Body of pancreas (tissue), 4 donors: ENCODE results near the gene THUMPD3. TPM values are rescaled to one million over a fixed set of nuclear protein-coding genes. Genes with fewer than 3 reads are reported as not detected.
A peak's percentile ranks its signal among the peaks of the same experiment; 100 is the strongest.

Experiments used
- ATAC-seq: fragments of 150-250 bp; one replicate; pipeline ENCODE4 v1.9.1; 2016
- DNase-seq, 4 donors: peaks; one replicate each; pipeline ENCODE4 v3.0.0-alpha.2; 2019
- H3K27ac ChIP-seq, 4 donors: fragments of 200-600 bp; sonication (generic); 1 replicate in 3 of 4; 2 replicates in 1 of 4; pipeline versions ENCODE4 v1.5.1 to v1.6.1; 2016 to 2019; ENCODE audit warnings: mild to moderate bottlenecking in 1 of 4, mixed read lengths in 1 of 4, moderate library complexity in 1 of 4
- H3K27me3 ChIP-seq, 2 donors: fragments of 200-600 bp; sonication (generic); one replicate each; pipeline ENCODE4 v1.6.0; 2016; ENCODE audit warnings: mild to moderate bottlenecking in 1 of 2
- H3K36me3 ChIP-seq, 2 donors: fragments of 200-600 bp; sonication (generic); replicated peaks in 1 of 2; 2 replicates each; pipeline ENCODE4 v1.5.1; 2016; ENCODE audit warnings: low read depth in 2 of 2; ENCODE audit not compliant: insufficient read depth in 1 of 2
- H3K4me1 ChIP-seq: fragments of 200-600 bp; sonication (generic); one replicate; pipeline ENCODE4 v1.6.0; 2016
- H3K4me3 ChIP-seq, 2 donors: fragments of 200-600 bp; sonication (generic); 1 replicate in 1 of 2; 2 replicates in 1 of 2; pipeline ENCODE4 v1.5.1; 2016 to 2019
- H3K9me3 ChIP-seq, 3 donors: fragments of 200-600 bp; sonication (generic); 1 replicate in 2 of 3; 2 replicates in 1 of 3; pipeline ENCODE4 v1.5.1; 2016
- POLR2A ChIP-seq, 3 donors: fragments of 450-650 bp; IDR thresholded peaks; one replicate each; pipeline ENCODE4 v1.6.1; 2016; ENCODE audit warnings: antibody characterized with exemption in 3 of 3, mild to moderate bottlenecking in 2 of 3
- WGBS, 2 donors: methylation state at CpG; one replicate each; pipeline ENCODE4 v1.1.5; 2017; 5-methylcytosine and 5-hydroxymethylcytosine counted together
- intact Hi-C: fragments of 100-400 bp; cut with DNase I; formaldehyde crosslinking; loops from one replicate; pipeline ENCODE4 v1.15.1; 2023
- total RNA-seq, 2 donors: library from RNA; depleted of rRNA; stranded (reverse); fragments of >200 nt; gene quantifications; one replicate each; pipeline ENCODE4 v1.1.0, GENCODE V29; 2016
- TF ChIP-seq, protein P1 (sequence below), 7 experiments: fragments of 450-650 bp in 4 of 7; fragments of 200-600 bp in 3 of 7; sonication (generic) in 3 of 7; IDR thresholded peaks; one replicate each; pipeline ENCODE4 v1.5.1; 2016 to 2019; ENCODE audit warnings: antibody characterized with exemption in 7 of 7

The THUMPD3 gene
- total RNA-seq, 2 donors from 2014 or later: 16.1 to 27.0 TPM

DNA sequence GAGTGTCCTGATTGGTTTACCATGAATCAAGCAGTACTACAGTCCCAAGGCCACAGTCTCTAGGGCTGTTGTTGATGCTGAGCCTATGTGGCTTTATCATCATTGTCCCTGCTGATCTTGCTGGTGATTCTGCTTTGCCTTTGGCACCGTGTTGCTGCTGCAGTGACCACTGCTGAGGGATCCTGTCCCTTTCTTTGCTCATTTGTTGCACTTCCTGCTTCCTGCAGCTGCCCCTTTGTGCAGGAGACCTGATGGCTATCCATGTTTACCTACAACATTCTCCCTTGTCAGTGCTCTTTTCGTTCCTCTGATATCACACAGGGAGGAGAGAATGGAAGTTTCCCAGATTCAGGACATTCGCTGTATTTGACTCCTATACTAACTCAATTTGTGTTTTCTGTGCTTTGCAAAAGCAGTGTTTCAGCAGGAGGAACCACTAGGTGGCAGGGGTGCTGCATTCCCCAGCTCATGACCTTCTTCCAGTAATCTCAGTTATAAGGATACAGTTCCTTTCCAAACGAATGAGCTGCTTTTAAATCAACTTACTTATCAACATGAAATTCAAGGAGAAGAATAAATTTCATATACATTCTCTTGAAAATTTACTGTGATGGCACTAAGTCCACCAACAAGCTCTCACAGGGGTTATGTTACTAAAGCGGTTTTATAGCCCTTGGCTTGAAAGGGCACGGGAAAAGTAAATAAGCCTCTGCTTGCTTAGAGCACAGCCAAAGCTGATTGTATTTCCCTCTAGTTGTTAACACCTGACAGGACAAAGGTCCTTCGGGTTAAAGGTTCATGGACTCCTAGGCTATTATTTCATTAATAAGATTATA is 9.7 kb upstream of the THUMPD3 start:
- Histone ChIP-seq H3K4me3 (no peak overlapping the region), H3K4me1 (peaks cover 25% of the 10 kb centered on the region), H3K9me3 (no peaks in the 10 kb centered on the region), H3K36me3 (no peaks in the 10 kb centered on the region), H3K27me3 (no peaks in the 10 kb centered on the region), H3K27ac (peak overlapping the region in 3 of 4 donors; percentile 51 to 69 (median 58))
- ATAC-seq (peak; percentile 88), DNase-seq (peak; percentile 69 to 80 (median 74))
- intact Hi-C loops: no loop called here
- no peak for TF ChIP-seq POLR2A (IDR thresholded peaks at IDR 0.05)
- TF ChIP-seq, protein P1, sequence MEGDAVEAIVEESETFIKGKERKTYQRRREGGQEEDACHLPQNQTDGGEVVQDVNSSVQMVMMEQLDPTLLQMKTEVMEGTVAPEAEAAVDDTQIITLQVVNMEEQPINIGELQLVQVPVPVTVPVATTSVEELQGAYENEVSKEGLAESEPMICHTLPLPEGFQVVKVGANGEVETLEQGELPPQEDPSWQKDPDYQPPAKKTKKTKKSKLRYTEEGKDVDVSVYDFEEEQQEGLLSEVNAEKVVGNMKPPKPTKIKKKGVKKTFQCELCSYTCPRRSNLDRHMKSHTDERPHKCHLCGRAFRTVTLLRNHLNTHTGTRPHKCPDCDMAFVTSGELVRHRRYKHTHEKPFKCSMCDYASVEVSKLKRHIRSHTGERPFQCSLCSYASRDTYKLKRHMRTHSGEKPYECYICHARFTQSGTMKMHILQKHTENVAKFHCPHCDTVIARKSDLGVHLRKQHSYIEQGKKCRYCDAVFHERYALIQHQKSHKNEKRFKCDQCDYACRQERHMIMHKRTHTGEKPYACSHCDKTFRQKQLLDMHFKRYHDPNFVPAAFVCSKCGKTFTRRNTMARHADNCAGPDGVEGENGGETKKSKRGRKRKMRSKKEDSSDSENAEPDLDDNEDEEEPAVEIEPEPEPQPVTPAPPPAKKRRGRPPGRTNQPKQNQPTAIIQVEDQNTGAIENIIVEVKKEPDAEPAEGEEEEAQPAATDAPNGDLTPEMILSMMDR (IDR thresholded peaks at IDR 0.05): peak; percentile 79 to 92 (median 88)
- 3 to 6% methylated on average over 7 of the region's 7 CpGs for WGBS, 2 donors

DNA sequence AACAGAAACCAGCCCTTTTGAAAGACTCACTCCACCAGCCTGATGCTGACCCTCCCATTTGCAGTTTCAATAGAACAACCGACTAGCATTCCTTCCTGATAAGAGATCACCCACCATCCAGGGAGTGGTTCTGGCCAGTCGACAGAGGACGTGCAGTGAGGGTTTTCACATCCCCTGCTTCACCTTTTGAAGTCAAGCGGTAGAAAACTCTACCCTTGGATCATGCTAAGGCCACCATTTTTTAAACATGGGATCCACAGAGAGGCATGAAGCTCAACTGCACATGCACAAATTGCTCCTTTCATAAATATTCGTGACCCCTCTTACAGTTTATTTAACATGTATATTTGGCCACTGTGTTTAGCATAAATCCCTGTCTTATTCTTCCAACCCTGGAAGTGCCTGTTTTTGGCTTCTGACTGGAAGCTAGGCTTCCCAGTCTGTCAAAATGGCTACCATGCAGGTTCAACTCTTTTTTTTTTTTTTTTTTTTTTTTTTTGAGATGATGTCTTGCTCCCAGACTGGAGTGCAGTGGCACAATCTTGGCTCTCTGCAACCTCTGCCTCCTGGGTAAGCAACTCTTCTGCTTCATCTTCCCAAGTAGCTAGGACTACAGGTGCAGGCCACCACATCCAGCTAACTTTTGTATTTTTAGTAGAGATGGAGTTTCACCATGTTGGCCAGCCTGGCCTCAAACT is 1.0 kb upstream of the THUMPD3 start:
- Histone ChIP-seq H3K9me3 (no peaks in the 10 kb centered on the region), H3K27ac (peak overlapping the region in 1 of 4 donors; percentile 92), H3K36me3 (peaks cover 0 to under 1% of the 10 kb centered on the region in 2 donors), H3K4me3 (no peak overlapping the region), H3K27me3 (no peaks in the 10 kb centered on the region), H3K4me1 (peaks cover 13% of the 10 kb centered on the region)
- WGBS, 2 donors: 63 to 85% methylated on average over 5 of the region's 5 CpGs
- TF ChIP-seq, protein P1 (IDR thresholded peaks at IDR 0.05): no peak
- TF ChIP-seq POLR2A (IDR thresholded peaks at IDR 0.05): no peak
- ATAC-seq (no peak), DNase-seq (no peak)
- intact Hi-C loops: no loop called here

DNA sequence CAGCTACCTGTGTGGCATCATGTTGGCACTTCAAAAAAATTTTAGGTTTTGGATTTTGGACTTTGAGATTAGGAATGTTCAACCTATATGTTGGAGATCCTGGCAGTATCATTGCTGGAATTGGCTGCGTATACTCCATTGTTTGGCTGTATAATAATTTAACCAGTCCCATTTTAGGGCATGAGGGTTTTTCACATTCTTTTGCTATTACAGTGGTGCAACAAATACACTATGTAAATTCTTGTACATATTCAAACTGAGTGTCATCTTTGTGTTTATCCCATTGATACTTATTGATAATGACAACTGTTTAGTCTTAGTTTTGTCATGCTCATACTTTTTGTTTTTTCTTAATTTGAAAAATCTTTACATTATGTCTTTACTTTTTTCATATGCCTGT is 6.7 kb downstream of the THUMPD3 start:
- 89% methylated on average over 1 of the region's 1 CpG for WGBS, 2 donors
- TF ChIP-seq, protein P1 (IDR thresholded peaks at IDR 0.05): no peak
- TF ChIP-seq POLR2A (IDR thresholded peaks at IDR 0.05): no peak
- H3K27ac ChIP-seq: no peak overlapping the region
- no peak for DNase-seq
- no peaks in the 10 kb centered on the region for H3K9me3 ChIP-seq
- H3K27me3 ChIP-seq: no peaks in the 10 kb centered on the region
- H3K4me1 ChIP-seq: no peaks in the 10 kb centered on the region
- peaks cover 0 to 35% of the 10 kb centered on the region in 2 donors for H3K36me3 ChIP-seq
- ATAC-seq: no peak
- H3K4me3 ChIP-seq: no peak overlapping the region
- intact Hi-C loops: no loop called here

DNA sequence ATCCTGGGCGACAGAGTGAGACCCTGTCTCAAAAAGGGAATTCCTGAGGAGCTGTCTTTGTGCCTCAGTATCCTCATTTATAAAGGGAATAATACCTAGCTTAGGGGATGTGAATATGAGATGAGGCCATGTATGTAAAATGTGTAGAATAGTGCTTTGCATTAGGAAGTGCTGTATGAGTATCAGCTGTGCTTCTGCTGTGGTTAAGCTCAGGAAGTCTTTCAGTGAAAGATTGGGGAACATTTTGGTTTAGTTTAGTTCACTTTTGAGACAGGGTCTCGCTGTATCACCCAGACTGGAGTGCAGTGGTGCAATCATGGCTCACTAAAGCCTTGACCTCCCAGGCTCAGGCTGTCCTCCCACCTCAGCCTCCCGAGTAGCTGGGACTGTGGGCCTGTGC is 10.6 kb downstream of the THUMPD3 start:
- DNase-seq: no peak
- no peaks in the 10 kb centered on the region for H3K4me1 ChIP-seq
- H3K9me3 ChIP-seq: no peaks in the 10 kb centered on the region
- 89 to 93% methylated on average over 3 of the region's 3 CpGs for WGBS, 2 donors
- H3K36me3 ChIP-seq: peaks cover 9 to 36% of the 10 kb centered on the region in 2 donors
- H3K27me3 ChIP-seq: no peaks in the 10 kb centered on the region
- no peak overlapping the region for H3K4me3 ChIP-seq
- intact Hi-C loops: loop anchor here (10.0 kb wide), 1 partner anchor 61 kb away; no protein-coding TSS in a partner anchor
- no peak for ATAC-seq
- no peak overlapping the region for H3K27ac ChIP-seq
- TF ChIP-seq, protein P1 (IDR thresholded peaks at IDR 0.05): no peak
- no peak for TF ChIP-seq POLR2A (IDR thresholded peaks at IDR 0.05)
